Cardiac muscle cell (in vitro differentiated cells and primary cell): ENCODE results near the gene MAPKBP1. TPM values are rescaled to one million over a fixed set of nuclear protein-coding genes. Genes with fewer than 3 reads are reported as not detected.

ENCODE experiments used
- DNase-seq, 2 donors: peaks; one replicate each; pipeline versions ENCODE4 v3.0.0 to v3.0.0-alpha.2; 2010 to 2017; ENCODE audit warnings: low read depth in 1 of 2, low spot score in 1 of 2
- H3K27ac ChIP-seq: fragments of 200-600 bp; sonication (generic); 2 replicates; pipeline ENCODE4 v1.5.1; 2016
- H3K27me3 ChIP-seq: fragments of 200-600 bp; sonication (generic); 2 replicates; pipeline ENCODE4 v1.6.0; 2016; ENCODE audit warnings: control low read depth
- H3K36me3 ChIP-seq: fragments of 200-600 bp; sonication (generic); 2 replicates; pipeline ENCODE4 v1.5.1; 2016; ENCODE audit warnings: control low read depth
- H3K4me1 ChIP-seq: fragments of 200-600 bp; sonication (generic); 2 replicates; pipeline ENCODE4 v1.8.1; 2017; ENCODE audit warnings: low read depth, mild to moderate bottlenecking, mixed run types
- H3K4me3 ChIP-seq: fragments of 200-600 bp; sonication (generic); 2 replicates; pipeline ENCODE4 v1.5.1; 2016; ENCODE audit warnings: mild to moderate bottlenecking
- H3K9me3 ChIP-seq: fragments of 200-600 bp; sonication (generic); 2 replicates; pipeline ENCODE4 v1.5.1; 2017; ENCODE audit warnings: low read depth, mild to moderate bottlenecking, control low read depth
- CTCF ChIP-seq: IDR thresholded peaks from 2 replicates; pipeline ENCODE4 v1.5.1; 2012; ENCODE audit warnings: low read depth, mild to moderate bottlenecking, low read length
- polyA plus RNA-seq: library from polyadenylated mRNA; unstranded; fragments of >200 nt; fragmentation: Nextera tagmentation; extraction: Ambion mirVana; gene quantifications from 2 replicates; pipeline ENCODE4 v1.2.1, GENCODE V29; 2016
- total RNA-seq: library from RNA; depleted of rRNA; stranded (reverse); fragments of >200 nt; gene quantifications from 2 replicates; pipeline ENCODE4 v1.2.3, GENCODE V29; 2016

The MAPKBP1 gene
- total and polyA plus RNA-seq, 2 experiments from 2014 or later = 37.7 to 109 TPM

GRCh38 chr15:41809526-41810220, 35.4 kb downstream of the MAPKBP1 start:
- peaks cover 3% of the 10 kb centered on the region for H3K36me3 ChIP-seq
- peaks cover 23% of the 10 kb centered on the region for H3K4me1 ChIP-seq
- H3K27me3 ChIP-seq = no peaks in the 10 kb centered on the region
- DNase-seq = no peak
- no peaks in the 10 kb centered on the region for H3K9me3 ChIP-seq
- no peak overlapping the region for H3K27ac ChIP-seq
- H3K4me3 ChIP-seq = no peak overlapping the region
- no peak for TF ChIP-seq CTCF

- no peak for TF ChIP-seq CTCF
Observed at GRCh38 chr15:41810651-41811431, 36.6 kb downstream of the MAPKBP1 start.

GRCh38 chr15:41811432-41812195, 37.3 kb downstream of the MAPKBP1 start:
- Histone ChIP-seq H3K36me3 (peaks cover 18% of the 10 kb centered on the region), H3K9me3 (no peaks in the 10 kb centered on the region), H3K27ac (peak overlapping the region; percentile 51), H3K4me1 (peaks cover 8% of the 10 kb centered on the region), H3K4me3 (no peak overlapping the region), H3K27me3 (no peaks in the 10 kb centered on the region)
- peak; percentile 91 for TF ChIP-seq CTCF
- peak; percentile 91 for DNase-seq

More at GRCh38 chr15:41810651-41811431, 36.6 kb downstream of the MAPKBP1 start:
- Histone ChIP-seq H3K4me3 (no peak overlapping the region), H3K4me1 (peaks cover 15% of the 10 kb centered on the region), H3K9me3 (no peaks in the 10 kb centered on the region), H3K27ac (peak overlapping the region; percentile 51), H3K27me3 (no peaks in the 10 kb centered on the region), H3K36me3 (peaks cover 13% of the 10 kb centered on the region)
- no peak for DNase-seq

GRCh38 chr15:41812820-41813375, 38.6 kb downstream of the MAPKBP1 start:
- no peak for DNase-seq
- Histone ChIP-seq H3K4me3 (no peak overlapping the region), H3K4me1 (peaks cover 4% of the 10 kb centered on the region), H3K27me3 (no peaks in the 10 kb centered on the region), H3K27ac (no peak overlapping the region), H3K9me3 (no peaks in the 10 kb centered on the region), H3K36me3 (peaks cover 31% of the 10 kb centered on the region)
- TF ChIP-seq CTCF = no peak

GRCh38 chr15:41813426-41813825, 39.1 kb downstream of the MAPKBP1 start:
- Histone ChIP-seq H3K9me3 (no peaks in the 10 kb centered on the region), H3K27ac (no peak overlapping the region), H3K27me3 (no peaks in the 10 kb centered on the region), H3K36me3 (peaks cover 36% of the 10 kb centered on the region), H3K4me1 (peaks cover 4% of the 10 kb centered on the region), H3K4me3 (no peak overlapping the region)
- DNase-seq = no peak
- TF ChIP-seq CTCF = no peak
